HCT116 (cell line): ENCODE measurements around the gene AKAP1. TPM values are rescaled to one million over a fixed set of nuclear protein-coding genes. Genes with fewer than 3 reads are reported as not detected.

Experiments
- ATAC-seq: fragments of 200-7000 bp; cut with Tn5 transposase; 2 replicates; pipeline ENCODE4 v1.9.1; 2020; ENCODE audit warnings: mild to moderate bottlenecking, moderate library complexity
- BruUV-seq: library from RNA; stranded (reverse); fragments of 400-500 nt; replicated peaks from 2 replicates; lab custom pipeline; 2021; lab: Mats Ljungman, UMichigan
- CTCF ChIA-PET: fragments of 300-600 bp; sonication (Branson Sonifier 250); formaldehyde crosslinking; loops from one replicate; lab custom pipeline; 2021; ENCODE audit warnings: antibody characterized with exemption; lab: Charles Lee
- POLR2A ChIA-PET: fragments of 300-600, 350-600 bp; sonication (Branson Sonifier 250); formaldehyde crosslinking; loops from one replicate; lab custom pipeline; 2021; ENCODE audit warnings: antibody characterized with exemption; lab: Charles Lee
- RAD21 ChIA-PET, 2 experiments: fragments of 300-600 bp; sonication (Branson Sonifier 250); formaldehyde crosslinking; loops; one replicate each; lab custom pipeline; 2023; ENCODE audit warnings: low total read pairs in 2 of 2; ENCODE audit not compliant: uncharacterized antibody in 2 of 2, unreplicated experiment in 2 of 2, low non-redundant PET in 1 of 2; lab: Charles Lee
- DNase-seq: peaks from one replicate; pipeline ENCODE4 v3.0.0-alpha.2; 2010; ENCODE audit warnings: low read depth, low spot score
- H2AFZ ChIP-seq: fragments of 200-600 bp; shearing (Covaris generic), sonication (generic); 2 replicates; pipeline ENCODE4 v1.6.1; 2017; ENCODE audit warnings: low read depth, mixed run types, mixed read lengths, antibody characterized with exemption, low read length; ENCODE audit not compliant: poor library complexity, severe bottlenecking
- H3K27ac ChIP-seq: 2 replicates; pipeline ENCODE4 v1.5.1; 2012; ENCODE audit warnings: low read depth, low read length
- H3K27me3 ChIP-seq: fragments of 200-600 bp; sonication (generic); 2 replicates; pipeline ENCODE4 v1.6.1; 2016; ENCODE audit warnings: mixed run types, low read length, mixed read lengths; ENCODE audit not compliant: insufficient read depth
- H3K36me3 ChIP-seq, 2 experiments: fragments of 200-500 bp in 1 of 2; fragments of 200-600 bp in 1 of 2; sonication (Bioruptor generic) in 1 of 2; sonication (generic) in 1 of 2; 2 replicates each; pipeline versions ENCODE4 v1.5.1 to v1.6.1; 2014 to 2016; ENCODE audit warnings: low read length in 2 of 2, inconsistent platforms in 1 of 2, mixed read lengths in 1 of 2, mixed run types in 1 of 2; ENCODE audit not compliant: insufficient read depth in 2 of 2, control insufficient read depth in 1 of 2
- H3K4me1 ChIP-seq, 2 experiments: fragments of 200-600 bp in 1 of 2; sonication (generic) in 1 of 2; 2 replicates each; pipeline versions ENCODE4 v1.5.1 to v1.6.1; 2012 to 2017; ENCODE audit warnings: low read length in 2 of 2, inconsistent platforms in 1 of 2, mild to moderate bottlenecking in 1 of 2, mixed read lengths in 1 of 2, mixed run types in 1 of 2, moderate library complexity in 1 of 2; ENCODE audit not compliant: insufficient read depth in 2 of 2, control insufficient read depth in 1 of 2
- H3K4me2 ChIP-seq: fragments of 200-600 bp; sonication (generic); 2 replicates; pipeline ENCODE4 v1.6.1; 2017; ENCODE audit warnings: mixed run types, low read length, mixed read lengths
- H3K4me3 ChIP-seq, 2 experiments: fragments of 200-600 bp in 1 of 2; sonication (generic) in 1 of 2; replicated peaks in 1 of 2; 2 replicates each; pipeline ENCODE4 v1.5.1; 2011 to 2016; ENCODE audit warnings: low read length in 2 of 2, control low read depth in 1 of 2, low read depth in 1 of 2, mild to moderate bottlenecking in 1 of 2, mixed read lengths in 1 of 2, mixed run types in 1 of 2
- H3K79me2 ChIP-seq: fragments of 200-600 bp; sonication (generic); 2 replicates; pipeline ENCODE4 v1.6.1; 2017; ENCODE audit warnings: mild to moderate bottlenecking, mixed run types, low read length, moderate library complexity, mixed read lengths; ENCODE audit not compliant: insufficient read depth
- H3K9ac ChIP-seq: fragments of 200-600 bp; sonication (generic); 2 replicates; pipeline ENCODE4 v1.6.1; 2016; ENCODE audit warnings: low read length, mixed read lengths
- H3K9me2 ChIP-seq: fragments of 200-600 bp; sonication (generic), shearing (Covaris generic); 2 replicates; pipeline ENCODE4 v1.6.1; 2017; ENCODE audit warnings: mixed run types, mild to moderate bottlenecking, moderate library complexity; ENCODE audit not compliant: insufficient read depth
- H3K9me3 ChIP-seq, 2 experiments: fragments of 200-500 bp in 1 of 2; fragments of 200-600 bp in 1 of 2; sonication (Bioruptor generic) in 1 of 2; sonication (generic) in 1 of 2; 2 replicates each; pipeline ENCODE4 v1.6.1; 2014 to 2017; ENCODE audit warnings: low read length in 2 of 2, mixed read lengths in 2 of 2, inconsistent platforms in 1 of 2, low read depth in 1 of 2, mild to moderate bottlenecking in 1 of 2, mixed run types in 1 of 2, moderate library complexity in 1 of 2; ENCODE audit not compliant: control insufficient read depth in 1 of 2, insufficient read depth in 1 of 2
- H4K20me1 ChIP-seq: fragments of 200-600 bp; sonication (generic), shearing (Covaris generic); 2 replicates; pipeline ENCODE4 v1.6.1; 2017; ENCODE audit warnings: mixed run types, mild to moderate bottlenecking, moderate library complexity; ENCODE audit not compliant: insufficient read depth
- ATF3 ChIP-seq: IDR thresholded peaks from 2 replicates; pipeline ENCODE4 v1.6.1; 2012
- CBX3 ChIP-seq: IDR thresholded peaks from 2 replicates; pipeline ENCODE4 v1.6.1; 2012; ENCODE audit warnings: low read depth
- ELF1 ChIP-seq: IDR thresholded peaks from 2 replicates; pipeline ENCODE4 v1.6.1; 2012; ENCODE audit warnings: low read depth, borderline replicate concordance
- EZH2phosphoT487 ChIP-seq: fragments of 200-600 bp; IDR thresholded peaks from 2 replicates; pipeline ENCODE4 v1.6.1; 2018; ENCODE audit warnings: antibody characterized with exemption, borderline replicate concordance
- FOSL1 ChIP-seq: IDR thresholded peaks from 2 replicates; pipeline ENCODE4 v1.6.1; 2012; ENCODE audit warnings: low read depth
- REST ChIP-seq: IDR thresholded peaks from 2 replicates; pipeline ENCODE4 v1.6.1; 2012; ENCODE audit warnings: low read depth
- SIN3A ChIP-seq: IDR thresholded peaks from 2 replicates; pipeline ENCODE4 v1.6.1; 2012; ENCODE audit warnings: low read depth
- TCF7L2 ChIP-seq: IDR thresholded peaks from 2 replicates; pipeline ENCODE4 v1.7.0; 2011; ENCODE audit warnings: borderline replicate concordance, inconsistent platforms; ENCODE audit not compliant: insufficient read depth, insufficient read length; ENCODE audit errors: extremely low read depth
- ZBTB33 ChIP-seq: IDR thresholded peaks from 2 replicates; pipeline ENCODE4 v1.6.1; 2011; ENCODE audit warnings: mild to moderate bottlenecking, low read length, moderate library complexity; ENCODE audit not compliant: insufficient replicate concordance; ENCODE audit errors: extremely low read depth
- intact Hi-C: fragments of 100-400 bp; cut with micrococcal nuclease; formaldehyde crosslinking; loops from 2 replicates; pipeline ENCODE4 v1.10.0; 2022
- total RNA-seq: library from RNA; stranded (reverse); gene quantifications from one replicate; pipeline ENCODE4 v1.2.1, GENCODE V29; 2021; ENCODE audit not compliant: unreplicated experiment

AKAP1 gene
- total RNA-seq, 1 experiment from 2014 or later: 51.6 TPM

GRCh38 chr17:57132663-57133062 is 47.6 kb downstream of the AKAP1 start:
- POLR2A ChIA-PET: no interaction called here
- no peaks in the 10 kb centered on the region for H3K9me2 ChIP-seq
- no peak overlapping the region for H2AFZ ChIP-seq
- no peaks in the 10 kb centered on the region for H3K79me2 ChIP-seq
- no peak overlapping the region for H3K4me3 ChIP-seq
- ATAC-seq (no peak), DNase-seq (no peak)
- no peaks in the 10 kb centered on the region for H3K27me3 ChIP-seq
- no peak overlapping the region for H3K27ac ChIP-seq
- intact Hi-C loops: loop anchor here (5.0 kb wide), 3 partner anchors 465 to 1040 kb away; no protein-coding TSS in a partner anchor
- H3K9me3 ChIP-seq: no peaks in the 10 kb centered on the region
- no peak overlapping the region for H3K4me2 ChIP-seq
- no peak for TF ChIP-seq TCF7L2
- TF ChIP-seq REST: no peak
- no peak for TF ChIP-seq ATF3
- TF ChIP-seq ELF1: no peak
- no peak for TF ChIP-seq FOSL1
- no peak for TF ChIP-seq SIN3A
- TF ChIP-seq EZH2phosphoT487: no peak
- TF ChIP-seq ZBTB33: no peak
- TF ChIP-seq CBX3: no peak
- RAD21 ChIA-PET: no interaction called here
- no peaks in the 10 kb centered on the region for H4K20me1 ChIP-seq
- peaks cover 0 to 3% of the 10 kb centered on the region in 2 experiments; a peak in 1 of 4 replicates for H3K4me1 ChIP-seq
- no peak overlapping the region for H3K9ac ChIP-seq
- BruUV-seq: no TSS peak
- CTCF ChIA-PET: interaction anchor here (0.7 kb wide), 1 partner anchor 812 kb away, joined by 3 read pairs; no protein-coding TSS in a partner anchor
- no peaks in the 10 kb centered on the region for H3K36me3 ChIP-seq
